Upper lobe of left lung (tissue), 6 donors: ENCODE data around the gene NKD2. TPM values are rescaled to one million over a fixed set of nuclear protein-coding genes. Genes with fewer than 3 reads are reported as not detected.
A peak's percentile ranks its signal among the peaks of the same experiment; 100 is the strongest.

Experiments used
- ATAC-seq, 2 donors: fragments of 200-7000 bp; cut with Tn5 transposase; one replicate each; pipeline ENCODE4 v1.9.1; 2022; ENCODE audit warnings: mild to moderate bottlenecking in 2 of 2, moderate library complexity in 2 of 2; ENCODE audit not compliant: low FRiP score in 2 of 2
- DNase-seq, 2 donors: peaks; one replicate each; pipeline ENCODE4 v3.0.0-alpha.2; 2019 to 2020
- H3K27ac ChIP-seq, 4 donors: fragments of 200-600 bp; sonication (generic); one replicate each; pipeline ENCODE4 v1.5.1; 2016 to 2019
- H3K27me3 ChIP-seq, 4 donors: fragments of 200-600 bp; sonication (generic); one replicate each; pipeline ENCODE4 v1.5.1; 2017 to 2019
- H3K36me3 ChIP-seq, 4 donors: fragments of 200-600 bp; sonication (generic); one replicate each; pipeline ENCODE4 v1.5.1; 2016 to 2019
- H3K4me1 ChIP-seq, 4 donors: fragments of 200-600 bp; sonication (generic); one replicate each; pipeline ENCODE4 v1.5.1; 2018 to 2019
- H3K4me3 ChIP-seq, 4 donors: fragments of 200-600 bp; sonication (generic); one replicate each; pipeline ENCODE4 v1.5.1; 2017 to 2019; ENCODE audit warnings: mild to moderate bottlenecking in 2 of 4, moderate library complexity in 1 of 4
- H3K9me3 ChIP-seq, 4 donors: fragments of 200-600 bp; sonication (generic); one replicate each; pipeline ENCODE4 v1.5.1; 2018 to 2019
- CTCF ChIP-seq, 6 experiments: fragments of 450-650 bp in 4 of 6; fragments of 200-600 bp in 2 of 6; sonication (generic) in 2 of 6; IDR thresholded peaks; one replicate each; pipeline ENCODE4 v1.5.1; 2016 to 2019; ENCODE audit warnings: antibody characterized with exemption in 6 of 6
- EP300 ChIP-seq, 4 donors: sonication (generic); formaldehyde crosslinking; IDR thresholded peaks; one replicate each; pipeline ENCODE4 v1.5.1; 2017; ENCODE audit warnings: antibody characterized with exemption in 4 of 4, control low read depth in 2 of 4
- POLR2A ChIP-seq, 4 donors: fragments of 450-650 bp; IDR thresholded peaks; one replicate each; pipeline ENCODE4 v1.5.1; 2016 to 2017; ENCODE audit warnings: antibody characterized with exemption in 4 of 4, mild to moderate bottlenecking in 2 of 4
- POLR2AphosphoS5 ChIP-seq, 2 donors: sonication (generic); formaldehyde crosslinking; IDR thresholded peaks; one replicate each; pipeline ENCODE4 v1.5.1; 2017; ENCODE audit warnings: antibody characterized with exemption in 2 of 2
- WGBS, 2 donors: methylation state at CpG; one replicate each; pipeline ENCODE4 v1.1.5; 2017 to 2018; 5-methylcytosine and 5-hydroxymethylcytosine counted together
- total RNA-seq, 6 donors: library from RNA; depleted of rRNA in 4 of 6; stranded (reverse); fragments of >200 nt in 4 of 6; gene quantifications; one replicate each; pipeline versions ENCODE4 v1.1.0 to v1.2.1, GENCODE V29; 2016 to 2021
- donor health status: DM: no; HTN: no; CAD: no; lungs with moderate emphysema.
- donor health status: DM: no; HTN: yes; CAD: no; lungs with severe emphysema.

Gene NKD2
- total RNA-seq, 6 donors from 2014 or later: 8.9 to 126 (median 50.6) TPM

GRCh38 chr5:1062761-1063568 lies 54.4 kb downstream of the NKD2 start:
- no peaks in the 10 kb centered on the region for H3K9me3 ChIP-seq
- TF ChIP-seq POLR2A (IDR thresholded peaks at IDR 0.05): no peak
- TF ChIP-seq EP300 (IDR thresholded peaks at IDR 0.05): no peak
- no peak for TF ChIP-seq POLR2AphosphoS5 (IDR thresholded peaks at IDR 0.05)
- no peak for TF ChIP-seq CTCF (IDR thresholded peaks at IDR 0.05)
- DNase-seq (peak in 1 of 2 donors; percentile 59), ATAC-seq (no peak)
- H3K36me3 ChIP-seq: peaks cover 0 to 87% (median 47%) of the 10 kb centered on the region in 4 donors
- no peaks in the 10 kb centered on the region for H3K27me3 ChIP-seq
- no peak overlapping the region for H3K4me3 ChIP-seq
- H3K27ac ChIP-seq: no peak overlapping the region
- WGBS, 2 donors: 95 to 97% methylated on average over 7 to 36 of the region's 36 CpGs
- no peaks in the 10 kb centered on the region for H3K4me1 ChIP-seq

GRCh38 chr5:1063661-1064382 lies 55.2 kb downstream of the NKD2 start:
- no peak for TF ChIP-seq CTCF (IDR thresholded peaks at IDR 0.05)
- no peak for TF ChIP-seq EP300 (IDR thresholded peaks at IDR 0.05)
- TF ChIP-seq POLR2A (IDR thresholded peaks at IDR 0.05): no peak
- TF ChIP-seq POLR2AphosphoS5 (IDR thresholded peaks at IDR 0.05): no peak
- ATAC-seq (no peak), DNase-seq (peak in 1 of 2 donors; percentile 78)
- no peaks in the 10 kb centered on the region for H3K27me3 ChIP-seq
- no peaks in the 10 kb centered on the region for H3K9me3 ChIP-seq
- no peak overlapping the region for H3K27ac ChIP-seq
- WGBS, 2 donors: 96 to 97% methylated on average over 15 to 49 of the region's 56 CpGs
- H3K36me3 ChIP-seq: peaks cover 0 to 85% (median 48%) of the 10 kb centered on the region in 4 donors
- H3K4me3 ChIP-seq: no peak overlapping the region
- no peaks in the 10 kb centered on the region for H3K4me1 ChIP-seq

GRCh38 chr5:1064383-1065142 lies 56.0 kb downstream of the NKD2 start:
- Histone ChIP-seq H3K4me3 (no peak overlapping the region), H3K4me1 (no peaks in the 10 kb centered on the region), H3K27me3 (no peaks in the 10 kb centered on the region), H3K36me3 (peaks cover 3 to 85% (median 46%) of the 10 kb centered on the region in 4 donors), H3K9me3 (no peaks in the 10 kb centered on the region), H3K27ac (no peak overlapping the region)
- WGBS, 2 donors: 85 to 86% methylated on average over 45 to 47 of the region's 49 CpGs
- ATAC-seq (no peak), DNase-seq (peak in 1 of 2 donors; percentile 55)
- no peak for TF ChIP-seq EP300 (IDR thresholded peaks at IDR 0.05)

GRCh38 chr5:1065143-1065750 lies 56.6 kb downstream of the NKD2 start:
- ATAC-seq (no peak), DNase-seq (peak in 1 of 2 donors; percentile 80)
- Histone ChIP-seq H3K27me3 (no peaks in the 10 kb centered on the region), H3K4me3 (no peak overlapping the region), H3K4me1 (no peaks in the 10 kb centered on the region), H3K9me3 (no peaks in the 10 kb centered on the region), H3K36me3 (peaks cover 3 to 80% (median 40%) of the 10 kb centered on the region in 4 donors), H3K27ac (no peak overlapping the region)
- WGBS, 2 donors: 86 to 90% methylated on average over 14 to 26 of the region's 26 CpGs
- no peak for TF ChIP-seq EP300 (IDR thresholded peaks at IDR 0.05)
- no peak for TF ChIP-seq CTCF (IDR thresholded peaks at IDR 0.05)
- TF ChIP-seq POLR2A (IDR thresholded peaks at IDR 0.05): no peak
- no peak for TF ChIP-seq POLR2AphosphoS5 (IDR thresholded peaks at IDR 0.05)
